Activated T-cell treated with anti-CD3 and anti-CD28 coated beads for 48 hours (primary cell): ENCODE results near the gene NDUFS2.
A peak's percentile ranks its signal among the peaks of the same experiment; 100 is the strongest.

Experiments
- DNase-seq: peaks from one replicate; pipeline ENCODE4 v3.0.0-alpha.2; 2020; ENCODE audit warnings: low read depth

NDUFS2 gene

GRCh38 chr1:161172776-161173376, 29.3 kb upstream of the NDUFS2 start:
- DNase-seq, result no peak

- DNase-seq, result no peak
Observed at GRCh38 chr1:161173711-161174110, 28.5 kb upstream of the NDUFS2 start.

- no peak for DNase-seq
Observed at GRCh38 chr1:161174911-161175310, 27.3 kb upstream of the NDUFS2 start.

GRCh38 chr1:161175771-161176453, 26.3 kb upstream of the NDUFS2 start:
- no peak for DNase-seq

- DNase-seq, result no peak
Observed at GRCh38 chr1:161176468-161177111, 25.6 kb upstream of the NDUFS2 start.

- DNase-seq, result peak; percentile 98
Observed at GRCh38 chr1:161177112-161177935, 24.8 kb upstream of the NDUFS2 start, which contains the start of gene B4GALT3. TSS of gene B4GALT3 (minus strand) at chr1:161177507. CDS start at chr1:161176060, 1,447 bp downstream.

- no peak for DNase-seq
Observed at GRCh38 chr1:161177936-161178244, 24.3 kb upstream of the NDUFS2 start.

- DNase-seq, result no peak
Observed at GRCh38 chr1:161179698-161180097, 22.5 kb upstream of the NDUFS2 start.

GRCh38 chr1:161180639-161181038, 21.5 kb upstream of the NDUFS2 start:
- DNase-seq, result no peak

- peak; percentile 47 for DNase-seq
Observed at GRCh38 chr1:161182214-161182613, 20.0 kb upstream of the NDUFS2 start.

- DNase-seq, result peak; percentile 55
Observed at GRCh38 chr1:161185282-161185682, 16.9 kb upstream of the NDUFS2 start.

GRCh38 chr1:161185732-161186311, 16.3 kb upstream of the NDUFS2 start:
- no peak for DNase-seq

- no peak for DNase-seq
Observed at GRCh38 chr1:161187311-161187710, 14.9 kb upstream of the NDUFS2 start.

GRCh38 chr1:161188381-161188780, 13.8 kb upstream of the NDUFS2 start:
- no peak for DNase-seq

GRCh38 chr1:161189036-161189435, 13.1 kb upstream of the NDUFS2 start:
- DNase-seq, result no peak

- no peak for DNase-seq
Observed at GRCh38 chr1:161190962-161191521, 11.1 kb upstream of the NDUFS2 start.

- DNase-seq, result no peak
Observed at GRCh38 chr1:161191971-161192370, 10.2 kb upstream of the NDUFS2 start.

GRCh38 chr1:161192476-161193465, 9.4 kb upstream of the NDUFS2 start:
- peak; percentile 49 for DNase-seq

GRCh38 chr1:161193561-161194235, 8.5 kb upstream of the NDUFS2 start:
- no peak for DNase-seq

GRCh38 chr1:161195171-161195570, 7.0 kb upstream of the NDUFS2 start:
- no peak for DNase-seq
